ENCODE data around the gene ZNF319. TPM values are rescaled to one million over a fixed set of nuclear protein-coding genes. Genes with fewer than 3 reads are reported as not detected.

The ZNF319 gene
- total RNA-seq, 1 experiment from 2014 or later: 5.5 TPM

DNA sequence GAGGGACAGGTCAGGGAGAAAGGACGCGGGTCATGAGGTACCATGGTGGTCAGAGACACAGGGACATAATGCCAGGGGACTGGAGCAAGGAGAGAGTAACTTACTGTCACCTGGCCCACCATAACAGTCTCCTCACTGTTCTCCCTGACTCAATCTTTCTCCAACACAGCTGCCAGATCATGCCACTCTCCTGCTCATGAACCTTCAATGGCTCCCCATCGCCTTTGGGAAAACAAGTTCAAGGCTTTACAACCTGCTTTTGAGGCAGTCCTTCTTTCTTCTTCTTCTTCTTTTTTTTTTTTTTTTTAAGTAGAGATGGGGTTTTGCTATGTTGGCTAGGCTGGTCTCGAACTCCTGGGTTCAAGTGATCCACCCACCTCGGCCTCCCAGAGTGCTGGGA is 52.4 kb downstream of the ZNF319 start (continued):
- TF ChIP-seq, protein P1, sequence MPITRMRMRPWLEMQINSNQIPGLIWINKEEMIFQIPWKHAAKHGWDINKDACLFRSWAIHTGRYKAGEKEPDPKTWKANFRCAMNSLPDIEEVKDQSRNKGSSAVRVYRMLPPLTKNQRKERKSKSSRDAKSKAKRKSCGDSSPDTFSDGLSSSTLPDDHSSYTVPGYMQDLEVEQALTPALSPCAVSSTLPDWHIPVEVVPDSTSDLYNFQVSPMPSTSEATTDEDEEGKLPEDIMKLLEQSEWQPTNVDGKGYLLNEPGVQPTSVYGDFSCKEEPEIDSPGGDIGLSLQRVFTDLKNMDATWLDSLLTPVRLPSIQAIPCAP (CRISPR knock-in tag; IDR thresholded peaks at IDR 0.05): no peak
- TF ChIP-seq ZNF416 (CRISPR knock-in tag; IDR thresholded peaks at IDR 0.05): no peak
- TF ChIP-seq, protein P2, sequence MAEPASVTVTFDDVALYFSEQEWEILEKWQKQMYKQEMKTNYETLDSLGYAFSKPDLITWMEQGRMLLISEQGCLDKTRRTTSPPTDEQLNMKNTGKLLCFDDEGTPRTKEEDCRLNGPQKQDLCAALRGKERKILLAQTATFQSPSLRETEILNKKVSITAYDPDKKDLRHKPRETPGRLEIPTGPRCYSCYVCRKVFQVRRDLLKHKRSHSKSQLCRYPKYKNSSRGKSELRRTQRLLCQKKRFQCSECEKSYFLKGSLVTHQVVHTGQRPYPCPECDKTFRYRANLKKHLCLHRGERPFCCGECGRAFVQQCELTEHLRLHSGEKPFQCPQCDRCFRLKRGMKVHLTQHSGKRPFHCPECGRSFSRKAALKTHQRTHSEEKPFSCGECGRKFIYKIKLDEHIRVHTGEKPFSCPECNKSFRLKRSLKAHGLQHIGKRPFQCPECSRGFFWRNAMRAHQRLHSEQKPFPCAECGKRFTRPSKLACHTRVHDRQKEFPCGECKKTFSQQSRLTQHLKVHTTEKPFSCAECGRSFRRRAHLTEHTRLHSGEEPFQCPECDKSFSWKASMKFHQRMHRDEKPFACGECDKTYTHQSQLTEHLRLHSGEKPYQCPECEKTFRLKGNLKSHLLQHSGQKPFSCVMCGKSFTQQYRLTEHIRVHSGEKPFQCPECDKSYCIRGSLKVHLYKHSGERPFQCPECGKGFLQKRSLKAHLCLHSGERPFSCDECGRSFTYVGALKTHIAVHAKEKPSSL (CRISPR knock-in tag; conservative IDR thresholded peaks at IDR 0.05): no peak
- TF ChIP-seq, protein P3, sequence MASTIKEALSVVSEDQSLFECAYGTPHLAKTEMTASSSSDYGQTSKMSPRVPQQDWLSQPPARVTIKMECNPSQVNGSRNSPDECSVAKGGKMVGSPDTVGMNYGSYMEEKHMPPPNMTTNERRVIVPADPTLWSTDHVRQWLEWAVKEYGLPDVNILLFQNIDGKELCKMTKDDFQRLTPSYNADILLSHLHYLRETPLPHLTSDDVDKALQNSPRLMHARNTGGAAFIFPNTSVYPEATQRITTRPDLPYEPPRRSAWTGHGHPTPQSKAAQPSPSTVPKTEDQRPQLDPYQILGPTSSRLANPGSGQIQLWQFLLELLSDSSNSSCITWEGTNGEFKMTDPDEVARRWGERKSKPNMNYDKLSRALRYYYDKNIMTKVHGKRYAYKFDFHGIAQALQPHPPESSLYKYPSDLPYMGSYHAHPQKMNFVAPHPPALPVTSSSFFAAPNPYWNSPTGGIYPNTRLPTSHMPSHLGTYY (CRISPR knock-in tag; IDR thresholded peaks at IDR 0.05): no peak

DNA sequence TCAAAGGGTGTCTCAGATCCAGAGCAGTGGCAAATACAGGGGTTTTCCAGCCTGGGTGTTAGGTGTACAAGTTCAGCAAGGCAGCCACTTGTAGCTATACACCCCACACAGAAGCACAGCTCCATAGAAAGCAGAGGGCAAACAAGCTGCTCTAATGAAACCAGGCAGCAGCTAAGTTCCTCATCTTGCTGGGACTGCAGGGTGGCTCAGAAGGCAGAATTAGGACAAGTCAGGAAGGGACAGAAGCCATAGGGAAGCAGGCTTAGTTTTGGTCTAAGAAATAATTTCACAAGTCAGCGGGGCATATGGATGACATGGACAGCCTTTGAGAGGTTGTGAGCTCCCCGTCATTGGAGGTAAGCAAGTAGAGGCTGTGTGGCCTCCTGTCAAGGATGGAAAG is 53.2 kb downstream of the ZNF319 start:
- DNase-seq (ENCODE audit: low spot score) (no peak), ATAC-seq (no peak)
- H3K36me3 Mint-ChIP-seq: no peaks in the 10 kb centered on the region
- H3K9me3 Mint-ChIP-seq: peaks cover 5% of the 10 kb centered on the region; the same call in 1 of the 2 replicates
- TF ChIP-seq SMAD3 (CRISPR knock-in tag; IDR thresholded peaks at IDR 0.05; ENCODE audit: borderline replicate concordance) (no peak), RORB (CRISPR knock-in tag; IDR thresholded peaks at IDR 0.05) (no peak), ZNF396 (CRISPR knock-in tag; IDR thresholded peaks at IDR 0.05; ENCODE audit: borderline replicate concordance) (no peak), NR3C1 (CRISPR knock-in tag; conservative IDR thresholded peaks at IDR 0.05; ENCODE audit: low read depth) (no peak), MXD4 (CRISPR knock-in tag; IDR thresholded peaks at IDR 0.05; ENCODE audit: borderline replicate concordance) (no peak), NR2C2 (CRISPR knock-in tag; IDR thresholded peaks at IDR 0.05) (no peak), JAZF1 (CRISPR knock-in tag; IDR thresholded peaks at IDR 0.05) (no peak), KAT7 (CRISPR knock-in tag; IDR thresholded peaks at IDR 0.05; ENCODE audit: borderline replicate concordance) (no peak), TEAD1 (CRISPR knock-in tag; IDR thresholded peaks at IDR 0.05) (no peak), FOXJ3 (CRISPR knock-in tag; IDR thresholded peaks at IDR 0.05; ENCODE audit: borderline replicate concordance) (no peak), ZNF263 (CRISPR knock-in tag; IDR thresholded peaks at IDR 0.05; ENCODE audit: low read depth) (no peak), ZNF219 (CRISPR knock-in tag; IDR thresholded peaks at IDR 0.05; ENCODE audit: borderline replicate concordance) (no peak)
- TF ChIP-seq, protein P3 (CRISPR knock-in tag; IDR thresholded peaks at IDR 0.05): no peak
- TF ChIP-seq, protein P4, sequence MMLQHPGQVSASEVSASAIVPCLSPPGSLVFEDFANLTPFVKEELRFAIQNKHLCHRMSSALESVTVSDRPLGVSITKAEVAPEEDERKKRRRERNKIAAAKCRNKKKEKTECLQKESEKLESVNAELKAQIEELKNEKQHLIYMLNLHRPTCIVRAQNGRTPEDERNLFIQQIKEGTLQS (CRISPR knock-in tag; conservative IDR thresholded peaks at IDR 0.05): no peak
- TF ChIP-seq, protein P5, sequence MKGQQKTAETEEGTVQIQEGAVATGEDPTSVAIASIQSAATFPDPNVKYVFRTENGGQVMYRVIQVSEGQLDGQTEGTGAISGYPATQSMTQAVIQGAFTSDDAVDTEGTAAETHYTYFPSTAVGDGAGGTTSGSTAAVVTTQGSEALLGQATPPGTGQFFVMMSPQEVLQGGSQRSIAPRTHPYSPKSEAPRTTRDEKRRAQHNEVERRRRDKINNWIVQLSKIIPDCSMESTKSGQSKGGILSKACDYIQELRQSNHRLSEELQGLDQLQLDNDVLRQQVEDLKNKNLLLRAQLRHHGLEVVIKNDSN (CRISPR knock-in tag; IDR thresholded peaks at IDR 0.05): no peak
- TF ChIP-seq, protein P6, sequence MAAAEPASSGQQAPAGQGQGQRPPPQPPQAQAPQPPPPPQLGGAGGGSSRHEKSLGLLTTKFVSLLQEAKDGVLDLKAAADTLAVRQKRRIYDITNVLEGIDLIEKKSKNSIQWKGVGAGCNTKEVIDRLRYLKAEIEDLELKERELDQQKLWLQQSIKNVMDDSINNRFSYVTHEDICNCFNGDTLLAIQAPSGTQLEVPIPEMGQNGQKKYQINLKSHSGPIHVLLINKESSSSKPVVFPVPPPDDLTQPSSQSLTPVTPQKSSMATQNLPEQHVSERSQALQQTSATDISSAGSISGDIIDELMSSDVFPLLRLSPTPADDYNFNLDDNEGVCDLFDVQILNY (CRISPR knock-in tag; IDR thresholded peaks at IDR 0.05): no peak
- TF ChIP-seq, protein P7, sequence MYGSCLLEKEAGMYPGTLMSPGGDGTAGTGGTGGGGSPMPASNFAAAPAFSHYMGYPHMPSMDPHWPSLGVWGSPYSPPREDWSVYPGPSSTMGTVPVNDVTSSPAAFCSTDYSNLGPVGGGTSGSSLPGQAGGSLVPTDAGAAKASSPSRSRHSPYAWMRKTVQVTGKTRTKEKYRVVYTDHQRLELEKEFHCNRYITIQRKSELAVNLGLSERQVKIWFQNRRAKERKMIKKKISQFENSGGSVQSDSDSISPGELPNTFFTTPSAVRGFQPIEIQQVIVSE (CRISPR knock-in tag; IDR thresholded peaks at IDR 0.05; ENCODE audit: borderline replicate concordance): no peak
- TF ChIP-seq, protein P1 (CRISPR knock-in tag; IDR thresholded peaks at IDR 0.05): no peak
- CTCF ChIA-PET: no interaction called here
- POLR2A ChIA-PET: no interaction called here
- H3K4me3 Mint-ChIP-seq: no peak overlapping the region
- no peaks in the 10 kb centered on the region for H3K27me3 Mint-ChIP-seq (ENCODE audit: low read depth)
- no peak overlapping the region for H3K27ac Mint-ChIP-seq
- peaks cover 6% of the 10 kb centered on the region; the same call in 1 of the 2 replicates for H3K4me1 Mint-ChIP-seq
